ENCODE data around the gene PCSK4.

The PCSK4 gene

GRCh38 chr19:1465191-1466016 is 24.7 kb downstream of the PCSK4 start:
- peak; percentile 61 for TF ChIP-seq CTCF (IDR thresholded peaks at IDR 0.05; ENCODE audit: control insufficient read depth, insufficient read depth, low read depth, low read length, missing control alignments)
- H3K4me3 ChIP-seq (ENCODE audit: control insufficient read depth, low read depth, low read length), result no peak overlapping the region
- DNase-seq (ENCODE audit: low read depth), result peak; percentile 18

- TF ChIP-seq CTCF (IDR thresholded peaks at IDR 0.05; ENCODE audit: control insufficient read depth, insufficient read depth, low read depth, low read length, missing control alignments), result no peak
- no peak overlapping the region for H3K4me3 ChIP-seq (ENCODE audit: control insufficient read depth, low read depth, low read length)
- DNase-seq (ENCODE audit: low read depth), result no peak
These were observed 28.3 kb downstream of the PCSK4 start for GRCh38 chr19:1461862-1462261.

GRCh38 chr19:1460033-1460995 is 29.8 kb downstream of the PCSK4 start:
- TF ChIP-seq CTCF (IDR thresholded peaks at IDR 0.05; ENCODE audit: control insufficient read depth, insufficient read depth, low read depth, low read length, missing control alignments), result no peak
- no peak for DNase-seq (ENCODE audit: low read depth)
- H3K4me3 ChIP-seq (ENCODE audit: control insufficient read depth, low read depth, low read length), result no peak overlapping the region

- no peak for DNase-seq (ENCODE audit: low read depth)
- no peak for TF ChIP-seq CTCF (IDR thresholded peaks at IDR 0.05; ENCODE audit: control insufficient read depth, insufficient read depth, low read depth, low read length, missing control alignments)
- H3K4me3 ChIP-seq (ENCODE audit: control insufficient read depth, low read depth, low read length), result no peak overlapping the region
These were observed 30.7 kb downstream of the PCSK4 start for GRCh38 chr19:1459479-1459878.

- no peak for DNase-seq (ENCODE audit: low read depth)
These were observed 32.3 kb downstream of the PCSK4 start for GRCh38 chr19:1457892-1458291.

More at GRCh38 chr19:1457892-1458291, 32.3 kb downstream of the PCSK4 start:
- H3K4me3 ChIP-seq (ENCODE audit: control insufficient read depth, low read depth, low read length), result no peak overlapping the region
- TF ChIP-seq CTCF (IDR thresholded peaks at IDR 0.05; ENCODE audit: control insufficient read depth, insufficient read depth, low read depth, low read length, missing control alignments), result no peak

Measured in AG09309 (cell line).